Measurements from ENCODE around the gene SIX2.

GRCh38 chr2:45014016-45014702 lies 4.9 kb upstream of the SIX2 start:
- no peak for TF ChIP-seq MAX (IDR thresholded peaks at IDR 0.05; ENCODE audit: low read depth, low read length)
- TF ChIP-seq CTCF (IDR thresholded peaks at IDR 0.05 in 2 of 3, conservative IDR thresholded peaks at IDR 0.05 in 1 of 3; ENCODE audit: control insufficient read depth in 2 of 3, extremely low read depth in 1 of 3, insufficient read depth in 1 of 3, low read depth in 3 of 3, low read length in 3 of 3) = peak; percentile 30 to 45 (median 32); a peak in 4 of 6 replicates
- TF ChIP-seq HDAC2 (IDR thresholded peaks at IDR 0.05) = no peak
- no peak for TF ChIP-seq POLR2A (IDR thresholded peaks at IDR 0.05; ENCODE audit: low read depth, low read length)
- no peak for TF ChIP-seq CHD1 (IDR thresholded peaks at IDR 0.05; ENCODE audit: low read depth, low read length)
